Right lobe of liver (tissue), 6 donors: ENCODE data around the gene FGR. TPM values are rescaled to one million over a fixed set of nuclear protein-coding genes. Genes with fewer than 3 reads are reported as not detected.
A peak's percentile ranks its signal among the peaks of the same experiment; 100 is the strongest.

Source experiments
- ATAC-seq, 4 donors: fragments of 200-7000 bp; cut with Tn5 transposase; one replicate each; pipeline ENCODE4 v1.9.1; 2020; ENCODE audit warnings: mild to moderate bottlenecking in 4 of 4, moderate library complexity in 4 of 4
- DNase-seq, 3 donors: peaks; one replicate each; pipeline ENCODE4 v3.0.0-alpha.2; 2020
- H3K27ac ChIP-seq, 3 donors: fragments of 200-600 bp; one replicate each; pipeline ENCODE4 v1.8.0; 2022
- H3K27me3 ChIP-seq, 2 donors: fragments of 200-600 bp; one replicate each; pipeline ENCODE4 v1.8.0; 2022
- H3K36me3 ChIP-seq, 4 donors: fragments of 200-600 bp; sonication (generic) in 1 of 4; one replicate each; pipeline versions ENCODE4 v1.5.1 to v1.8.0; 2017 to 2022; ENCODE audit warnings: control low read depth in 1 of 4
- H3K4me1 ChIP-seq, 4 donors: fragments of 200-600 bp; sonication (generic) in 1 of 4; one replicate each; pipeline versions ENCODE4 v1.5.1 to v1.8.0; 2017 to 2022; ENCODE audit warnings: control low read depth in 1 of 4
- H3K4me3 ChIP-seq, 3 donors: fragments of 200-600 bp; one replicate each; pipeline ENCODE4 v1.8.0; 2022
- H3K9me3 ChIP-seq, 4 donors: fragments of 200-600 bp; sonication (generic) in 1 of 4; one replicate each; pipeline versions ENCODE4 v1.5.1 to v1.8.0; 2017 to 2022; ENCODE audit warnings: control low read depth in 1 of 4
- CTCF ChIP-seq, 4 donors: fragments of 200-600 bp in 3 of 4; fragments of 450-650 bp in 1 of 4; IDR thresholded peaks; one replicate each; pipeline versions ENCODE4 v1.5.1 to v1.8.0; 2016 to 2022; ENCODE audit warnings: antibody characterized with exemption in 4 of 4, mild to moderate bottlenecking in 2 of 4
- POLR2A ChIP-seq: fragments of 450-650 bp; IDR thresholded peaks from one replicate; pipeline ENCODE4 v1.6.1; 2017; ENCODE audit warnings: antibody characterized with exemption, mild to moderate bottlenecking
- whole genome bisulfite sequencing: methylation state at CpG from one replicate; pipeline ENCODE4 v1.1.6; 2018; ENCODE audit warnings: low coverage, low lambda C conversion rate; ENCODE audit not compliant: insufficient coverage; ENCODE audit errors: missing lambda C conversion rate; 5-methylcytosine and 5-hydroxymethylcytosine counted together
- intact Hi-C, 2 donors: fragments of 100-400 bp; cut with DNase I; formaldehyde crosslinking; loops; one replicate each; pipeline versions ENCODE4 v1.11.2 to v1.14.1; 2022
- small RNA-seq, 2 experiments: library from RNA; depleted of rRNA; stranded (forward); fragments of <200 nt; gene quantifications; one replicate each; pipeline ENCODE3, GENCODE V24; 2016
- total RNA-seq, 6 experiments: library from RNA; depleted of rRNA in 2 of 6; stranded (reverse); fragments of >200 nt in 2 of 6; fragmentation: NEBNext Ultra II Directional in 3 of 6; extraction: Animal tissue kit (Norgen Biotek cat#: 25700) in 3 of 6; gene quantifications; one replicate each; pipeline versions ENCODE4 v1.1.0 to v1.2.4, GENCODE V29; 2016 to 2023
- donor health status: DM: no; HTN: yes; CAD: no.
- donor health status: DM: no; HTN: no; CAD: no.
- donor health status: DM: no; HTN: no; CAD: no.
- donor health status: DM: no; HTN: yes; CAD: no.
- donor health status: DM: no; HTN: yes; CAD: no.

The FGR gene
- total RNA-seq, 6 experiments from 2014 or later, result 2.5 to 10.0 (median 6.3) TPM

DNA sequence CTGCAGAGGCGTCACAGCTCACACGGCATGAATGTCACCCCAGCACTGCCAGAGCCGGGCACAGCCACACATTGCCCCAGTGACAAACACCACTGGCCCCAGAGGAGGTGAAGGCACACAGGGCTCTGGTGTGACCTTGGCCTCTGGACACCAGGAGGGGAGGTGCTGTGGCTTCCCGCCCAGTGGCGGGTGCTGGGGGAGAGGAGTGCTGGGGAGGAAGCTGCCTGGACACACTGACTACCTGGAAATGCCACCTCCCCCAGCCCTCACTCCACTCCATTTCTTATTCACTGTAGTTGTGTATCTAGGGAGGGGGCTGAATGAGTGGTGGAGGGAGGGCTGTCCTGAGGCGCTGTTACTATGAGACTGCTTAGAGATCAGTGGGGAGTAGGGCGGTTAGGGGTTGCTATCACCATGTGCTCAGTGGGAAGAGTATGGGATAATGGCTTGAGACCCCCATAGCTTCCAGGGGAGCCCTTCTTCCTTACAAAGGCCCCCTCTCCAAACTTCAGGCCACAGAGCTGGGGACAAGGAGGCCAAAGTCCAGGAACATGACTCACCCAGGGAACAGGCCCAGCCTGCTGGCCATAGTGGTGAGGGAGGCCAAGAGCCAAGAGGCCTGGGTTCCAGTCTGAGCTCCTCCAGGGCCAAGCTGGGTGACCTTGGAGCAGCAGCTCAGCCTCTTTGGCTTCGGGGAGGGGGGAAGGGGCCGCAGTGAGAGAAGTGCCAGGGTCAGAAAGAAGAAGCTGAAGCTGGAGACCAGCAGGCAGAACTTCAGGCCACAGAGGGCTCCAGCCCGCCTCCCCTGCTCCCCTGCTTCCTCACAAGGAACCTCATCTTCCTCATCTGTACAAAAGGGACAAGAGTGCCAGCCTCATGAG lies 71.2 kb downstream of the FGR start:
- 44% methylated on average over 3 of the region's 10 CpGs for WGBS
- no peaks in the 10 kb centered on the region for H3K36me3 ChIP-seq
- TF ChIP-seq POLR2A (peak; percentile 72), CTCF (IDR thresholded peaks at IDR 0.05) (no peak)
- intact Hi-C loops, result no loop called here
- DNase-seq, result peak; percentile 92 to 97 (median 96)
- peak; percentile 76 to 85 (median 82) for ATAC-seq
- peak overlapping the region; percentile 81 to 84 (median 83) for H3K27ac ChIP-seq
- peaks cover 0 to 47% (median 27%) of the 10 kb centered on the region in 4 donors for H3K4me1 ChIP-seq
- no peaks in the 10 kb centered on the region for H3K27me3 ChIP-seq
- H3K9me3 ChIP-seq, result no peaks in the 10 kb centered on the region
- H3K4me3 ChIP-seq, result no peak overlapping the region

DNA sequence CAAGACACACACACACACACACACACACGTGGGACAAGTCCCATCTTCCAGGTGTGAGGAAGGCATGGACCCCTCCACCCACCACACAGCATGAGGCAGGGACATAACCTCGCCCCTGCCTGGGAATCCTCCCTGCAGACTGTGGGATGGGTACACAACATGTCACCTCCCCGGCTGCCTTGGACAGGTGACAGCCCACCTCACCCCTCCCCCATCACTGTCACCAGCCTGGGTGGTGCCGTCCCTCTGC lies 71.7 kb downstream of the FGR start:
- Histone ChIP-seq H3K36me3 (no peaks in the 10 kb centered on the region), H3K4me1 (peaks cover 0 to 47% (median 25%) of the 10 kb centered on the region in 4 donors), H3K27ac (peak overlapping the region; percentile 81 to 84 (median 83)), H3K9me3 (no peaks in the 10 kb centered on the region), H3K27me3 (no peaks in the 10 kb centered on the region), H3K4me3 (no peak overlapping the region)
- TF ChIP-seq POLR2A (no peak), CTCF (IDR thresholded peaks at IDR 0.05) (no peak)
- intact Hi-C loops, result no loop called here
- WGBS, result 0% methylated on average over 1 of the region's 4 CpGs
- DNase-seq, result no peak
- ATAC-seq, result no peak

DNA sequence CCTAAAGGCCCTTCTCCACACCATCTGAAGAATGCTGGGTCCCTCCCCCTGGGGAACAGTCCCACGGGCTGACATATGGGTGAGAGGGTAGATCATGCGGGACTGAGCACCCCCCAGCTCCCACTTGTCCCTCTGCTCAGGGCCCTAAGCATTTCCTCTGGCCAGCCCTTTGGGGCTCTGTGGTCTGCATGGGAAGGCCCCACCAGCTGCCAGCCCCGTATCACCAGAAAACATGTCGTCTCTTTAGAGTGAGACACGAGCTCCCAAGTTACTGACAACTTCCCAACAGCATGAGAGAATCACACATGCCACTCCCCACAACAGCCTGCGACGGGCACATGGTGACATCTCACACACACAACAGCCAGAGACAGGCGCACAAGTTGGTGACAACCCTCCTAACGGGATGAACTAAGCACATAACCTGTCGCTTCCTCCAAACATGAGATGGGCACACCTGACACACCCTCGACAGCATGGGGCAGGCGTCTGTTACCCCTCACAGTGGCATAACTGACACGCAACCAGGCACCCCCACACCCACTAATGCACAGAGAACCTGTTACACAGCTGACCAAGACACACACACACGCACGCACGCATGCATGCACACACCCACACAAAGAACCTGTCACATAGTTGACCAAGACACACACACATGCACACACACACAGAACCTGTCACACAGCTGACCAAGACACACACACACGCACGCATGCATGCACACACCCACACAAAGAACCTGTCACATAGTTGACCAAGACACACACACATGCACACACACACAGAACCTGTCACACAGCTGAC lies 72.2 kb downstream of the FGR start:
- 65% methylated on average over 5 of the region's 18 CpGs for WGBS
- DNase-seq (no peak), ATAC-seq (no peak)
- H3K4me1 ChIP-seq, result peaks cover 0 to 42% (median 23%) of the 10 kb centered on the region in 4 donors
- peak overlapping the region; percentile 81 to 84 (median 83) for H3K27ac ChIP-seq
- no peak overlapping the region for H3K4me3 ChIP-seq
- intact Hi-C loops, result no loop called here
- TF ChIP-seq POLR2A, result no peak
- TF ChIP-seq CTCF (IDR thresholded peaks at IDR 0.05), result no peak
- H3K27me3 ChIP-seq, result no peaks in the 10 kb centered on the region
- no peaks in the 10 kb centered on the region for H3K9me3 ChIP-seq
- H3K36me3 ChIP-seq, result no peaks in the 10 kb centered on the region

Small RNA genes within 50 kb of the gene (small RNA-seq; reads per million reads assigned to genes)
- gene AL031729.1, result 0 to 0.19 reads per million in 2 experiments
- 0 reads per million in 2 experiments for gene RNU6-949P

Other genes starting within 250 kb of the FGR start
- under 1 TPM in 2 of 6 experiments, not detected in 4; 0.19 to 0.43 TPM for gene GPR3, start 242.6 kb downstream of the FGR start, total RNA-seq
- gene WASF2, start 145.0 kb downstream of the FGR start, total RNA-seq, result 10 to 100 TPM; 18.4 to 38.1 (median 26.5) TPM
- 10 to 100 TPM in 3 of 6 experiments, 1 to 10 TPM in 3; 5.5 to 21.3 (median 10.9) TPM for gene AHDC1, start 31.0 kb downstream of the FGR start, total RNA-seq
- gene IFI6, start 37.0 kb upstream of the FGR start, total RNA-seq, result 10 to 100 TPM in 5 of 6 experiments, 1 to 10 TPM in 1; 9.5 to 45.7 (median 33.2) TPM
- 1 to 10 TPM; 3.5 to 7.4 (median 4.9) TPM for gene FAM76A, start 90.8 kb upstream of the FGR start, total RNA-seq
- 10 to 100 TPM; 15.2 to 32.7 (median 19.5) TPM for gene STX12, start 138.0 kb upstream of the FGR start, total RNA-seq
- gene PPP1R8, start 195.6 kb upstream of the FGR start, total RNA-seq, result 10 to 100 TPM; 12.4 to 18.6 (median 13.0) TPM
- 10 to 100 TPM in 1 of 6 experiments, 1 to 10 TPM in 5; 3.3 to 14.3 (median 7.6) TPM for gene THEMIS2, start 237.4 kb upstream of the FGR start, total RNA-seq